ENCODE results near the gene PRR7.
"Not testable (repeated sequence)": the region's sequence is repeated elsewhere in the genome, so short reads cannot be mapped to it uniquely, and the experiment has no call there.

Gene PRR7

GRCh38 chr5:177412603-177413233, 33.9 kb upstream of the PRR7 start:
- no peaks in the 10 kb centered on the region for H3K36me3 Mint-ChIP-seq (ENCODE audit: low read depth)
- H3K27ac Mint-ChIP-seq, result no peak overlapping the region
- no peaks in the 10 kb centered on the region for H3K9me3 Mint-ChIP-seq
- H3K4me1 Mint-ChIP-seq (ENCODE audit: low read depth), result peaks cover 24% of the 10 kb centered on the region
- H3K4me3 Mint-ChIP-seq, result no peak overlapping the region
- no peak for DNase-seq (ENCODE audit: low spot score)
- peaks cover 1% of the 10 kb centered on the region for H3K27me3 Mint-ChIP-seq (ENCODE audit: low read depth)

DNA sequence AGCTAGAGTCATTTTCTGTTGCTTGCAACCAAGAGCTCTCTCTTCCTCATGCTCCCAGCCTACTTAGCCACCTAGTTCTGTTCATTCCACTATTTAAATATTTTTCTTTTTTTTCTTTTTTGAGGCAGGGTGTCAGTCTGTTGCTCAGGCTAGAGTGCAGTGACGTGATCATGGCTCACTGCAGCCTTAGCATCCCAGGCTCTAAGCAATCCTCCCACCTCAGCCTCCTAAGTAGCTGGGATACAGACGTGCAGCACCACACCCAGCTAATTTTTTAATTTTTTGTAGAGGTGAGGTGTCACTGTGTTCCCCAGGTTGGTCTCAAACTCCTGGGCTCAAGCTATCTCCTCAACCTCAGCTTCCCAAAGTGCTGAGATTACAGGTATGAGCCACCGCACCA, 32.1 kb upstream of the PRR7 start:
- Mint-ChIP-seq H3K4me3 (no peak overlapping the region), H3K36me3 (ENCODE audit: low read depth) (no peaks in the 10 kb centered on the region), H3K9me3 (no peaks in the 10 kb centered on the region), H3K27me3 (ENCODE audit: low read depth) (no peaks in the 10 kb centered on the region), H3K27ac (no peak overlapping the region), H3K4me1 (ENCODE audit: low read depth) (peaks cover 24% of the 10 kb centered on the region)
- no peak for DNase-seq (ENCODE audit: low spot score)

- not testable (repeated sequence) for H3K27ac Mint-ChIP-seq; H3K9me3 Mint-ChIP-seq; H3K27me3 Mint-ChIP-seq (ENCODE audit: low read depth); DNase-seq (ENCODE audit: low spot score); H3K36me3 Mint-ChIP-seq (ENCODE audit: low read depth); H3K4me3 Mint-ChIP-seq
- H3K4me1 Mint-ChIP-seq (ENCODE audit: low read depth), result peaks cover 14% of the 10 kb centered on the region
Measured at GRCh38 chr5:177417081-177417480, 29.5 kb upstream of the PRR7 start.

- no peak for DNase-seq (ENCODE audit: low spot score)
- Mint-ChIP-seq H3K4me1 (ENCODE audit: low read depth) (peaks cover 6% of the 10 kb centered on the region), H3K27me3 (ENCODE audit: low read depth) (no peaks in the 10 kb centered on the region), H3K4me3 (no peak overlapping the region), H3K27ac (no peak overlapping the region), H3K9me3 (no peaks in the 10 kb centered on the region), H3K36me3 (ENCODE audit: low read depth) (no peaks in the 10 kb centered on the region)
Measured at GRCh38 chr5:177419046-177419445, 27.6 kb upstream of the PRR7 start.

- H3K9me3 Mint-ChIP-seq; H3K27me3 Mint-ChIP-seq (ENCODE audit: low read depth); DNase-seq (ENCODE audit: low spot score); H3K36me3 Mint-ChIP-seq (ENCODE audit: low read depth); H3K27ac Mint-ChIP-seq; H3K4me3 Mint-ChIP-seq: not testable (repeated sequence)
- peaks cover 14% of the 10 kb centered on the region for H3K4me1 Mint-ChIP-seq (ENCODE audit: low read depth)
Measured at GRCh38 chr5:177420472-177420871, 26.1 kb upstream of the PRR7 start.

DNA sequence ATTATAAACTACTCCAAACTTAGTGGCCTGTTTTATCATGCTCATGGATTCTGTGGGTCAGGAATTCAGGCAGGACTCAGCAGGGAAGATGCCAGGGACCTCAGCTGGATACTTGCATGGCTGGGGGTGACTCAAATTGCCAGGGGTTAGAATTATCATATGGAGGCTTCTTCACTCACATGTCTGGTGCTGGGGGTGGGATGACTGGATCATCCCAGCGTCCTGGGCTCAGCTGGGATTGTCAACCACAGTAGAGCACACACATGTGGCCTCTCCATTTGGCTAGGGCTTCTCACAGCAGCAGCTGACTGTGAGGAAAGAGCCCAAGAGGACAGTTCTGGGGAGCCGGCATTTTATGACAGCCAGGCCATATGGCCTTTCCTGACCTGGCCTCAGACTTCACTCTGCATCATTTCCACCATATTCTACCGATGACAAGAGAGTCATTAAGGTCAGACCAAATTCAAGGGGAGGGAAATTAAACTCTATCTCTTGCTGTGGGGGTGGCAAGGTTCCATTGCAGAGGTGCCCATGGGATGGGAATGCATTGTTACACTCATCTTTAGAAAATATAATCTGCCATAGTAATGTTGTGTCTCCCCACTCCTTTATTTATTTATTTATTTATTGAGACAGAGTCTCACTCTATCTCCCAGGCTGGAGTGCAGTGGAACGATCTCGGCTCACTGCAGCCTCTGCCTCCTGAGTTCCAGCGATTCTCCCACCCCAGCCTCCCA, 25.4 kb upstream of the PRR7 start:
- H3K27ac Mint-ChIP-seq, result no peak overlapping the region
- H3K4me1 Mint-ChIP-seq (ENCODE audit: low read depth), result peaks cover 18% of the 10 kb centered on the region
- no peak overlapping the region for H3K4me3 Mint-ChIP-seq
- H3K27me3 Mint-ChIP-seq (ENCODE audit: low read depth), result peaks cover under 1% of the 10 kb centered on the region
- DNase-seq (ENCODE audit: low spot score), result no peak
- no peaks in the 10 kb centered on the region for H3K36me3 Mint-ChIP-seq (ENCODE audit: low read depth)
- H3K9me3 Mint-ChIP-seq, result no peaks in the 10 kb centered on the region

DNA sequence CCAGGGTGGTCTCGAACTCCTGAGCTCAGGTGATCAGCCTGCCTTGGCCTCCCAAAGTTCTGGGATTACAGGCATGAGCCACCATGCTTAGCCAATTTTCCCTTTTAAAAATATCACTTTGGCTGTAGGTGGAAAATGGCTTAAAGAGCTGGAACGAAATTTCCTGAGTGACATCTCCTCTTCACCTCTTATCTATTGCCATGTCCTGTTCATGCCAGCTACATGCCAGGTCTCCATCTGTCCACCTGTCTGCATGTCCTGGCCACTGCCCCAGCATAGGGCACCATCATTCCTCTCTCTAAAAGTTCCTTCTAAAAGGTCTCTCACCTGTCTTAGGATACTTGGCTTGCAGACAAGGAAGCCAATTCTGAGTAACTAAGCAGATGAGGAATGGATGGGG, 22.9 kb upstream of the PRR7 start:
- peaks cover 30% of the 10 kb centered on the region for H3K4me1 Mint-ChIP-seq (ENCODE audit: low read depth)
- no peaks in the 10 kb centered on the region for H3K9me3 Mint-ChIP-seq
- H3K27me3 Mint-ChIP-seq (ENCODE audit: low read depth), result peaks cover 2% of the 10 kb centered on the region
- H3K27ac Mint-ChIP-seq, result no peak overlapping the region
- no peak overlapping the region for H3K4me3 Mint-ChIP-seq
- H3K36me3 Mint-ChIP-seq (ENCODE audit: low read depth), result peaks cover 15% of the 10 kb centered on the region
- DNase-seq (ENCODE audit: low spot score), result no peak

DNA sequence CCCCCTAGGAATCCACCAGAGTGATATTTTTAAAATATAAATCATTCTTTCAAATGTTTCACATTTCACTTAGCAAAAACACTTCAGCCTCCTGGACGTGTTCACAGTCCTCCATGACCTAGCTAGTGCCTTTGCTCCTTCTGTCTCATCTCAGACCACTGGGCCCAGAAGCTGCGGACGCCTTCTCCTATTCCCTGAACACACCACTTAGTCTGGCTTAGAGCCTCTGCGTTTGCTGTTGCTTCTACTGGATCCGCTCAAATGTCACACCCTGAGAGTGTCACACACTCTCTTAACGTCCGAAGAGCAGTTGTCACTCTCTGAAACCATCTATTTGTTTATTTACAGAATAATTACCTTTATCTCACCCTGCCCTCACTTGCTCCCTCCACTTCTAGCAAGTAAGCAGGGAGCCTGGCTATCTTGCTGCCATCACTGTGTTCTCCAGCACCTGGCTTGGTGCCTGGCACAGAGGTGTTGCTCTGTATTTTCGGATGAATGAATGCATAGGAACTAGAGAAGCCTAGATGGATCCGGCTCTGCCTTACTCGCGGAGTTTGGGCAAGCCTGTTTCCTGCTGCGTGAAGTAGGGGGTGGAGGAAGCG, 21.3 kb upstream of the PRR7 start:
- Mint-ChIP-seq H3K27me3 (ENCODE audit: low read depth) (peaks cover 2% of the 10 kb centered on the region), H3K4me1 (ENCODE audit: low read depth) (peaks cover 47% of the 10 kb centered on the region), H3K4me3 (peak overlapping the region; percentile 95), H3K36me3 (ENCODE audit: low read depth) (peaks cover 30% of the 10 kb centered on the region), H3K27ac (peak overlapping the region; percentile 97), H3K9me3 (no peaks in the 10 kb centered on the region)
- no peak for DNase-seq (ENCODE audit: low spot score)

DNA sequence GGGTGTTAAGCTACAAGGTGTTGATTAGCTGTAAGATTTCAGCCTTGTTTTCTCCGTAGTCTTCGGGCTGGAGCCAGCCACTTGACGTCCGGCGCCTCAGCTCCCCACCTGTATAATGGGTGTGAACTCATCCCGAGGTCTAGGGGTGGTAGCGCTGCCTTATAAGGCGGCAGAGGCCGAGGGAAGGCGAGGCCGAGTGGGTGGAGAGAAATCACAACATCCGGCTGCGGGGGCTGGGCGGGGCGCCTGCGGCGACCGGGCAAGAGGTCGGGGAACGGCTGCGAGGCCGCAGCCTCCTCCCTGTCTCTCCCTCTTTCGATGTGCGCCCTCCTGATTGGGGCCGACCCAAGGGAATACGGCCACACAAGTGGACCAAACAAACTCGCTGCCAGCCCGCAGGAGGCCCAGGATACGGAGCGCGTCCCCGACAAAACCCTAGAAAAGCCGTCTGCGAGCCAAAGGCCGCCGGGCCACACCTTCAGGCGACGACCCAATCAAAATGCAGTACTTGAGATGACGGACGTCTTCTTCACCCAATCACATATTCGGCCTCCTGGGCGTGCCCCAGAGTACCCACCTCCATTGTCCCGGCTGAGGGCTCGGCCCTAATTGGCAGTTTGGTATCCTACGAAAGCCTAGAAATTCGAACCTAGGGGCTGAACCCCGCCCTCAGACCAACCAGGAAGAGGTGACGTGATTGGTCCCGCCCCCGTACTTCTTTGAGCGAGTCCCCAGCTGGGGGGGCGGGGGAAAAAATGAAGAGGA, 20.6 kb upstream of the PRR7 start:
- H3K27ac Mint-ChIP-seq, result peak overlapping the region; percentile 97
- H3K9me3 Mint-ChIP-seq, result no peaks in the 10 kb centered on the region
- DNase-seq (ENCODE audit: low spot score), result peak; percentile 99
- H3K27me3 Mint-ChIP-seq (ENCODE audit: low read depth), result peaks cover 2% of the 10 kb centered on the region
- peaks cover 37% of the 10 kb centered on the region for H3K36me3 Mint-ChIP-seq (ENCODE audit: low read depth)
- H3K4me3 Mint-ChIP-seq, result peak overlapping the region; percentile 95
- H3K4me1 Mint-ChIP-seq (ENCODE audit: low read depth), result peaks cover 54% of the 10 kb centered on the region

DNA sequence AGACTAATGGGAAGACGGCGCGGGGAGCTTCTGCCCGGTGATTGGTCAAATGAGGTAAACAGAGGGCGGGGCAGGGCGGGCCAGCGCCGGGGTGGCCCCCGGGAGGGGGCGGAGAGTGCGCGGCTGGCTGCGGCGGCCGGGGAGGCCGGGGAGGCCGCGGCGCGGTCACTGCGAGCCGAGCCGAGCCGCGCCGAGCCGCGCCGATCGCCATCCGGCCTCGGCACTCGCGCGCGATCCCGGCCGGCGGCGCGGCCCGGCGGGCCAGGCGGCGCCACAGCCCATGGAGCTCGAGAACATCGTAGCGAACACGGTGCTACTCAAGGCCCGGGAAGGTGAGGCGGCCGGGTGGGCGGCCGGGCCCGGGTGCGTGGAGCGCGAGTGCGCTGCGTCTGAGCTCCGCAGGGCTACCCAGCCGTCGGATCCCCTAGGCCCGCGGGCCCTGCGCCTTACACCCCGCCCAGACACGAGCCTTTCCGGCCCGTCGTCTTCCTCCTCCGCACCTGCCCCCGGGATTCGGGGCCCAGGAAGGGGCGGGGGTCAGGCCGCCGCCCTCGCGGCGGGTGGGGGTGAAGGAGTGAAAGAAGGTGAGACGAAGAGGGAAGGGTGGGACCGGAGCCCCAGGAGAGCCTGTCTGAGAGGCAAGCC, 19.9 kb upstream of the PRR7 start, which contains the start of gene GRK6:
Gene GRK6 (plus strand): TSS at position 111 of the 645 bp plus-strand sequence. CDS start 170 bp downstream, at position 281.
- no peaks in the 10 kb centered on the region for H3K9me3 Mint-ChIP-seq

DNA sequence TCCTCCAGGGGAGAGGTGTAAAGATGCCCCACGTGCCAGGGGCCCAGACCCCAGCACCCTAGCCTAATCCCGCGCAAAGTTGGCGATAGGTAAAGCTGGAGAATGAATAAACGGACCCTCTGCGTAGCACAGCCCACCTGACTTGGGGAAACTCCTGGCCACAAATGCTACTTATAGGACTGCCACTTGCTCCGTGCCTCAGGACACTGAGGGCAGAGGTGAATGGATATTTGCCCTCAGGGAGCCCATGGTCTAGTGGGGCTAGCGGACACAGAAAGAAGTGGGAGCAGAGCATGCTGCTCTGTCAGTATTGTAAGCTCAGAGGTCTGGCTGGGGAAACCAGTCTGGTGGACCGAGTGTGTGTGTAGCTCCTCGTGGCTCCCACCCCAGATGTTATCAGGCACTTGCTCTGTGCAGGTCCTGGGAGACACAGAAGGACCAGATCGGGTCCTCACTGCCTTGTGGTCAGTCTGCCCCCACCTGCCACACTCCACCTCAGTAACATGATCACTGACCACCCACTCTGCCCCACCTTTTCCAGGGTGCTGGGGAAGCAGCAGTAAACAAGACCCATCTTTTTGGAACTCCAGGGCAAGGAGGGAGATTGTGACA, 19.3 kb upstream of the PRR7 start:
- Mint-ChIP-seq H3K27ac (peak overlapping the region; percentile 94), H3K9me3 (no peaks in the 10 kb centered on the region), H3K27me3 (ENCODE audit: low read depth) (peaks cover 2% of the 10 kb centered on the region), H3K4me3 (peak overlapping the region; percentile 98), H3K36me3 (ENCODE audit: low read depth) (peaks cover 49% of the 10 kb centered on the region), H3K4me1 (ENCODE audit: low read depth) (peaks cover 64% of the 10 kb centered on the region)
- DNase-seq (ENCODE audit: low spot score), result no peak

More for the DNA sequence above, 19.9 kb upstream of the PRR7 start, which contains the start of gene GRK6:
- peak within 1 kb of the TSS; percentile 97 for H3K27ac Mint-ChIP-seq
- peak within 1 kb of the TSS; percentile 98 for H3K4me3 Mint-ChIP-seq
- H3K4me1 Mint-ChIP-seq (ENCODE audit: low read depth), result peaks cover 59% of the 10 kb centered on the region
- peaks cover 2% of the 10 kb centered on the region for H3K27me3 Mint-ChIP-seq (ENCODE audit: low read depth)
- peak; percentile 69 for DNase-seq (ENCODE audit: low spot score)
- peaks cover 42% of the 10 kb centered on the region for H3K36me3 Mint-ChIP-seq (ENCODE audit: low read depth)

- Mint-ChIP-seq H3K36me3 (ENCODE audit: low read depth) (peaks cover 53% of the 10 kb centered on the region), H3K27me3 (ENCODE audit: low read depth) (peaks cover 2% of the 10 kb centered on the region), H3K4me3 (peak overlapping the region; percentile 98), H3K27ac (peak overlapping the region; percentile 94), H3K4me1 (ENCODE audit: low read depth) (peaks cover 64% of the 10 kb centered on the region), H3K9me3 (no peaks in the 10 kb centered on the region)
- peak; percentile 37 for DNase-seq (ENCODE audit: low spot score)
Measured at GRCh38 chr5:177427919-177428573, 18.6 kb upstream of the PRR7 start.

Data from T-helper 2 cell treated with Interferon-gamma antibody and Interleukin-4, amounts not matched to agents 5 μg/mL and 100 μg/mL, for 36 hours (primary cell).